Gastrocnemius medialis (tissue), 4 donors: ENCODE results near the gene OR10K2.

Source experiments
- CTCF ChIP-seq, 5 experiments: fragments of 450-650 bp in 3 of 5; fragments of 200-600 bp in 2 of 5; sonication (generic) in 2 of 5; IDR thresholded peaks in 4 of 5; conservative IDR thresholded peaks in 1 of 5; 1 replicate in 4 of 5; 2 replicates in 1 of 5; pipeline ENCODE4 v1.5.1; 2016 to 2019; ENCODE audit warnings: antibody characterized with exemption in 5 of 5, mild to moderate bottlenecking in 3 of 5, moderate library complexity in 3 of 5
- POLR2A ChIP-seq, 2 donors: fragments of 450-650 bp; IDR thresholded peaks; one replicate each; pipeline ENCODE4 v1.6.1; 2017; ENCODE audit warnings: antibody characterized with exemption in 2 of 2, mild to moderate bottlenecking in 2 of 2, moderate library complexity in 2 of 2

- no peak for TF ChIP-seq POLR2A (IDR thresholded peaks at IDR 0.05)
- TF ChIP-seq CTCF (IDR thresholded peaks at IDR 0.05 in 4 of 5, conservative IDR thresholded peaks at IDR 0.05 in 1 of 5): no peak
These were observed 11.2 kb downstream of the OR10K2 start for GRCh38 chr1:158414651-158415345.
